OCI-LY3 (cell line): ENCODE results near the gene ZNF516.

Experiments used
- CTCF ChIP-seq: fragments of 200-600, 300-600 bp; sonication (generic); IDR thresholded peaks from 2 replicates; pipeline ENCODE4 v1.5.1; 2014; ENCODE audit warnings: antibody characterized with exemption, low read length, low read depth
- EZH2phosphoT487 ChIP-seq: fragments of 200-600 bp; shearing (Covaris generic); IDR thresholded peaks from 2 replicates; pipeline ENCODE4 v1.6.1; 2018; ENCODE audit warnings: antibody characterized with exemption, mixed run types, low read depth

DNA sequence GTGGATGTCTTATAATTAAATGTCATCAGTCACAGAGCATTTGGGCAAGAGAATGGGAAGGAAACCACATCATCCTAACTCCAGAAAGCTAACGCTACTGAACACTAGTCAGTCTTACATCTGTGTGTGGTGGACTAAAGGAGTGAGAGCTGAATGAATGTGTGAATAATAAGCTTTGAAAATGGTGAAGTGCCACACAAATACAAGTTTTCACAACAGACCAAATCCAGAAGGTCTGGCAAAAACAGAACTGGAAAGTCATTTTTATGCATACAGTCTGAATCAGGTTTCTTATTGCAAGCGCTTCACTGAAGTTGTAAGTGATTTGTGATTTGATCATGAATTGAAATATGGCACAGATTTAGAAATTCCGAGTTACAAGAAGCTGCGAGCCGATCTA lies 175.7 kb downstream of the ZNF516 start:
- TF ChIP-seq CTCF (no peak), EZH2phosphoT487 (no peak)
